Frontal cortex (tissue), 4 donors: Measurements from ENCODE around the gene ATXN2L. TPM values are rescaled to one million over a fixed set of nuclear protein-coding genes. Genes with fewer than 3 reads are reported as not detected.
"Not testable (repeated sequence)": the region's sequence is repeated elsewhere in the genome, so short reads cannot be mapped to it uniquely, and the experiment has no call there.

Source experiments
- DNase-seq, 2 donors: peaks; one replicate each; pipeline ENCODE4 v3.0.0; 2012; ENCODE audit warnings: low spot score in 2 of 2
- FAIRE-seq: peaks from 2 replicates; lab custom pipeline; 2012; peaks lifted over from hg19 to GRCh38; lab: Jason Lieb, UNC
- total RNA-seq: library from RNA; depleted of rRNA; stranded (reverse); fragments of >200 nt; gene quantifications from one replicate; pipeline ENCODE4 v1.2.3, GENCODE V29; 2014
- donor health status: control.
- donor health status: control.
- donor health status: control.

ATXN2L gene, protein sequence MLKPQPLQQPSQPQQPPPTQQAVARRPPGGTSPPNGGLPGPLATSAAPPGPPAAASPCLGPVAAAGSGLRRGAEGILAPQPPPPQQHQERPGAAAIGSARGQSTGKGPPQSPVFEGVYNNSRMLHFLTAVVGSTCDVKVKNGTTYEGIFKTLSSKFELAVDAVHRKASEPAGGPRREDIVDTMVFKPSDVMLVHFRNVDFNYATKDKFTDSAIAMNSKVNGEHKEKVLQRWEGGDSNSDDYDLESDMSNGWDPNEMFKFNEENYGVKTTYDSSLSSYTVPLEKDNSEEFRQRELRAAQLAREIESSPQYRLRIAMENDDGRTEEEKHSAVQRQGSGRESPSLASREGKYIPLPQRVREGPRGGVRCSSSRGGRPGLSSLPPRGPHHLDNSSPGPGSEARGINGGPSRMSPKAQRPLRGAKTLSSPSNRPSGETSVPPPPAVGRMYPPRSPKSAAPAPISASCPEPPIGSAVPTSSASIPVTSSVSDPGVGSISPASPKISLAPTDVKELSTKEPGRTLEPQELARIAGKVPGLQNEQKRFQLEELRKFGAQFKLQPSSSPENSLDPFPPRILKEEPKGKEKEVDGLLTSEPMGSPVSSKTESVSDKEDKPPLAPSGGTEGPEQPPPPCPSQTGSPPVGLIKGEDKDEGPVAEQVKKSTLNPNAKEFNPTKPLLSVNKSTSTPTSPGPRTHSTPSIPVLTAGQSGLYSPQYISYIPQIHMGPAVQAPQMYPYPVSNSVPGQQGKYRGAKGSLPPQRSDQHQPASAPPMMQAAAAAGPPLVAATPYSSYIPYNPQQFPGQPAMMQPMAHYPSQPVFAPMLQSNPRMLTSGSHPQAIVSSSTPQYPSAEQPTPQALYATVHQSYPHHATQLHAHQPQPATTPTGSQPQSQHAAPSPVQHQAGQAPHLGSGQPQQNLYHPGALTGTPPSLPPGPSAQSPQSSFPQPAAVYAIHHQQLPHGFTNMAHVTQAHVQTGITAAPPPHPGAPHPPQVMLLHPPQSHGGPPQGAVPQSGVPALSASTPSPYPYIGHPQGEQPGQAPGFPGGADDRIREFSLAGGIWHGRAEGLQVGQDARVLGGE
- total RNA-seq, result 18.3 TPM

DNA sequence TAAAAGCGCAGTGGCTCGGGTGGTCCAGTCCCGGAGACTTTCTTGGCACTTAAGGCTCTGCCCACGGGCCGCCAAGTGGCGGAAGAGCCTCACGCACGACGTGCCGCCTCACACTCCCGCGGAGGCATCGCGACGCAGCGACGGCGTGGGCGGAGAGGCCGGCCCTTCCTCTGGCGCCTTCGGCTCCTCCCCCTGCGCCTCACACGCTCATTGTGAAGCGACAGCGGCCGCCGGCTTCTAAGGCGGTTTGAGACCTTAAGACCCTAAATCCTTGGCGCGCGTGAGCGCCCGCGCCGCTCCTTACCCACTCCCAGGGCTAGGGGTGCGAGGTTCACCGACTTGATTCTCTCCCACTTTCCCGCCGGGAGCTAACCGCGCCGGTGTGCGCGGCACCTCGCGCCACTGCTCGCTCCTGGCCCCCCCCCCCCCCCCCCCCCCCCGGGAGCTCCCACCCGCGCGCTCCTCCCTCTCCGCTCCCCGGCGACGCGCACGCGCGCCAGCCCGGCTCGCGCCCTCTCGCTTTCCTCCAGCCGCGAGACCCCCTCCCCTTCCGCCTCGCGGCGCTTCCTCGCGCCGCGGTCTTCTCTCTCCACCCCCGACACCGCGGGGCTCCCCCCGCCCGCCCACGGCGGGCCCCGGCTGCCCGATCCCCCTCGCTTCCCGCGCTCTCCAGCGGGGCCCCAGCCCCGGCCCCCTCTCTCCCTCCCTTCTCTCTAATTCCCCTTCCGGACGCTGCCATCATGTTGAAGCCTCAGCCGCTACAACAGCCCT lies at the start of gene ATXN2L:
Gene ATXN2L, plus strand, starts transcription at position 480 of the 771 bp plus-strand sequence. Its CDS starts 261 bp downstream, at position 741.
- FAIRE-seq (no peak), DNase-seq (peak; percentile 87 to 91)

DNA sequence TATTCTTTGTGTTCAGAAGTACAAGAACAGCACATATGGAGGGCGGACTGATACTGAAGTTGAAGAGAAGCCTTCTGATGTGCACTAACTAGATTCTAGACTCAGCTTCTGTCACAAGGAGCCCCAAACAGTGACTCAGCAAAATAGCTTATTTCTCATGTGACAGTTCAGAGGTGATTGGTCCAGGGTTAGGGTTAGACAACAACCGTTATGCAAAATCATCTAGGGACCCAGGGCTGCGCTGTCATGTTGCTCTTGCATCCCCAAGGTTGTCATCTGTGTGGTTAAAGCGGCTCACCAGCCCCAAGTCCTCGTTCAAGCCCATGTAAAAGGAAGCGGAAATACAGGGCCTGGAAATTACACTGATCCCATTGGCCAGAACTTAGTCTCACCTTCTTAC lies 41.1 kb upstream of the ATXN2L start:
- not testable (repeated sequence) for DNase-seq

DNA sequence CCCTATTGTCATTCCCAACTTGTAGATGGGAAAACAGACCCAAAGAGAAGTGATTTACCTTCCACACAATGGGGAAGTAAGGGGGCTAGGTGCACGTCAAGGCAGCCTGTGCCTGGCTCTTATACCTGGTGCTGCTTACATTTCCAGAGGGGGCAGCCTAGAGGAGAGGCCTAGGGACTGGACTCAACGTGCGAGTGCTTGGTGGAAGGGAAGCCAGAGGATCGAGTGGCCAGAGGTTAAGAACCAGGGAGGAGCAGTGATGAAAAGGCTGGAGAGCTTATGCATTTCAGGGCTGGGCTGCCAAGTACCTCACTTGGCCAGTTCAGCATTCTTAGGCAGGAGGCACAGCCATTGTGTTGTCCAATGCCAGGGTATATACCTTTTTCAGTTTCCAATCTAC lies 40.4 kb upstream of the ATXN2L start:
- FAIRE-seq, DNase-seq: not testable (repeated sequence)

More for the DNA sequence above, 41.1 kb upstream of the ATXN2L start:
- FAIRE-seq, result not testable (repeated sequence)

DNA sequence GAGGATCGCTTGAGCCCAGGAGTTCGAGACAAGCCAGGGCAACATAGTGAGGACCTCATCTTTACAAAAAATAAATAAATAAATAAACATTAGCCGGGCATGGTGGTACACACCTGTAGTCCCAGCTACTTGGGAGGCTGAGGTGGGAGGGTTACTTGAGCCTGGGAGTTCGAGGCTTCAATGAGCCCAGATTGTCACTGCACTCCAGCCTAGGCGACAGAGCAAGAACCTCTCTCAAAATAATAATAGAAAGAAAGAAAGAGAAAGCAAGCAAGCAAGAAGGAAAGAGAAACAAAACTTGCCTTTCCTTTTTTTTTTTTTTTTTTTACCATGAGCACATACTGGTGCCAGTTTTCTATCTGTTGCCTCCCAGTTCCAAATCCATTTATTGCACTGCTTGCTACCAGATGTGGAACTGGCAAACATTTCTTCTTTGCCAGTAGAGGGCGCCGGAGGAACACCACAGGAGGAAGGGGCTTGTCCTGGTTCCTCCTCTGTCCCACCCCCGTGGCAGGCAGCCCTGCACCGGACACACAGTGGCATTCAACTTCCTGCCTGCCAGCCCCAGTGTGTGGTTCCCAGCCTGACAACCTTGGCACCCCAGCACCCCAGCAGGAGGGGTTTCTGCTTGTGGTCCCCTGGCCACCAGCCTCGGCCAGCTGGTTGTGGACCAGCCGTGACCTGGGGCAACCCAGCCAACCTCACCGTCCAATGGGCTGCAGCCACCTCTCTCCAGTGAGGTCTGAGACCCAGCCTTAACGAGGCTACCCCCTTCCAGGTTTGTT lies 20.4 kb upstream of the ATXN2L start:
- not testable (repeated sequence) for DNase-seq, FAIRE-seq

DNA sequence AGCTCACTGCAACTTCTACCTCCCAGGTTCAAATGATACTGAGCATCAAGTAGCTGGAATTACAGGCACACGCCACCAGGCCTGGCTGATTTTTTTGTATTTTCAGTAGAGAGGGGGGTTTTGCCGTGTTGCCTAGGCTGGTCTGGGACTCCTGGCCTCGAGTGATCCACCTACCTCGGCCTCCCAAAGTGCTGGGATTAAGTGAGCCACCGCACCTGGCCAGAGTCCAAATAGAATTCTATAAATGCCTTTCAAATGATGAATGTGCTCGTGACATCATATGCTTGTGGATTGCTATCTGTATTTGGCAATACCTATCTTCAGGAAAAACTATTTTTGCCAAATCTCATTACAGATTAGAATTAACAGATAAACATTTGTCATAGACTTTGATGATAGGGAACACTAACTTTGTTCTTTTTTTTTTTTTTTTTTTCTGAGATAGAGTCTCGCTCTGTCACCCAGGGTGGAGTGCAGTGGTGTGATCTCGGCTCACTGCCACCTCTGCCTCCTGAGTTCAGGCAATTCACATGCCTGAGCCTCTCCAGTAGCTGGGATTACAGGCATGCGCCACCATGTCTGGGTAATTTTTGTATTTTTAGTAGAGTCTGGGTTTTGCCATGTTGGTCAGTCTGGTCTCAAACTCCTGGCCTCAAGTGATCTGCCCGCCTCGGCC lies 15.2 kb upstream of the ATXN2L start:
- not testable (repeated sequence) for DNase-seq, FAIRE-seq

DNA sequence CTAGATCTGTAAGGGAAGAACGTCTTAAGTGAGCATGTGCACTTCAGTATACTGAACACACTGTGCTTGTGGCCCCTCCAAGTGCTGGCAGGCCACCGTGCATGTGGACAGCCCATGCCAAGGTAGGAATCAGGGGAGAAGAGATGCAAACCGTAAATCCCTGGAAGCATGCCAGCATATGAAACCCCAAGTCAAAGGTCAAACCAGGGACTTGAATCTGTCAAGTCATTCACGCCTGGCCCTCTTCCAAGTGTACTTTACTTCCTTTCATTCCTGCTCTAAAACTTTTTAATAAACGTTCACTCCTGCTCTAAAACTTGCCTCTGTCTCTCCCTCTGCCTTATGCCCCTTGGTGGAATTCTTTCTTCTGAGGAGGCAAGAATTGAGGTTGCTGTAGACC lies 2.8 kb upstream of the ATXN2L start:
- no peak for DNase-seq

DNA sequence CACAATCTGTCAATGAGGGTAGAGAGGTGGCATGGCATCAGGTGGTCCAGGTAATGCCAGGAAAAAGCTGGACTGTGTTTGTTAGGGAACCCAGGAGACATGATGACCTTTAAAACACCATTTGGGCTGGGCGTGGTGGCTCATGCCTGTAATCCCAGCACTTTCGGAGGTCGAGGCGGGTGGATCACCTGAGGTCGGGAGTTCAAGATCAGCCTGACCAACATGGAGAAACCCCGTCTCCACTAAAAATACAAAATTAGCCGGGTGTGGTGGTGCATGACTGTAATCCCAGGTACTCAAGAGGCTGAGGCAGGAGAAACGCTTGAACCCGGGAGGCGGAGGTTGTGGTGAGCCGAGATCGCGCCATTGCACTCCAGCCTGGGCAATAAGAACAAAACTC lies 2.3 kb upstream of the ATXN2L start:
- not testable (repeated sequence) for FAIRE-seq, DNase-seq

More for the DNA sequence above, 2.8 kb upstream of the ATXN2L start:
- no peak for FAIRE-seq

DNA sequence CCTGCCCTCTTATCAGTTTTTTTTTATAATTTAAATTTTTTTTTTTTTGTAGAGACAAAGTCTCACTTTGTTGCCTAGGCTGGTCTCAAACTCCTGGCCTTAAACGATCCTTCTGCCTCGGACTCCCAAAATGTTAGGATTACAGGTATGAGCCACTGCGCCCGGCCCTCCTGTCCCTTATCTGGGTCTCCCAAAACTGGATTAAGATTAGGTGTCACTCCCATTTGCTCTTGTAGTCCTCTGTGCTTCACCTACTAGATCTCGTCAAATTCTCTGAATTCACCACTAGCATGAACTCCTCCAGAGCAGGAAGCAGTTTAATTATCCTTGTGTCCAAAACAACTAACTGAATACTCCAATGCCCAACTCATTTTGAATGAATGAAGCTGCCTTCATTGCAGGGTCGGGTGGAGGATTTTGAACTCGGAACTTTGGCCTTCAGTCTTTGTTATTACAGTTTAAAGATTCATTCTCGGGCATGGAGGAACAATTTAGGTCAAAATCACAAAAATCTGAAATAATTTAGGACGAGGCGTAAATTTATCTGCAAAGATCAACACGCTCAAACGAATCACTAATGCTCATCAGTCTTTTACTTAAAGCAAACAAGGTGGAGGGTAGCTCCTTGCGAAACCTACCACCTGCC lies 802 bp upstream of the ATXN2L start:
- DNase-seq (no peak), FAIRE-seq (no peak)

DNA sequence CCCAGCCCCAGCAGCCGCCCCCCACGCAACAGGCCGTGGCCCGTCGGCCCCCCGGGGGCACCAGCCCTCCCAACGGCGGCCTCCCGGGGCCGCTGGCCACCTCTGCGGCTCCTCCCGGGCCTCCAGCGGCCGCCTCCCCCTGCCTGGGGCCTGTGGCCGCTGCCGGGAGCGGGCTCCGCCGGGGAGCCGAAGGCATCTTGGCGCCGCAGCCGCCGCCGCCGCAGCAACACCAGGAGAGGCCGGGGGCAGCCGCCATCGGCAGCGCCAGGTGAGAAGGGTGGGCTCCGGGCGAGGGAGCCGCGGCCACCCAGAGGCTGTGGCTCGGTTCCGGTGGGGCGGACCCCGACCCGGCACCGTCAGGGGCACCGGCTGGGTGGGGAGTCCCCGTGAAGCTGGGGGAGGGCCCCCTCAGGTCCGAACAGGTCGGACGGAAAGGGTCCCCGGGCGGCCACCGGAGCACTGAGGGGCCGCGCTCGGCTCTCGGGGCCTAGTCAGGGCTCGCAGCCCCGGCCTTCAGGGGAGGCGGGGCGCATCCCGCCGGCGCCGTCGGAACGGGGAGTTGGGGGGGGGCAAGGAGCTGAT lies 583 bp downstream of the ATXN2L start:
- DNase-seq (peak in 1 of 2 donors; percentile 40), FAIRE-seq (no peak)

DNA sequence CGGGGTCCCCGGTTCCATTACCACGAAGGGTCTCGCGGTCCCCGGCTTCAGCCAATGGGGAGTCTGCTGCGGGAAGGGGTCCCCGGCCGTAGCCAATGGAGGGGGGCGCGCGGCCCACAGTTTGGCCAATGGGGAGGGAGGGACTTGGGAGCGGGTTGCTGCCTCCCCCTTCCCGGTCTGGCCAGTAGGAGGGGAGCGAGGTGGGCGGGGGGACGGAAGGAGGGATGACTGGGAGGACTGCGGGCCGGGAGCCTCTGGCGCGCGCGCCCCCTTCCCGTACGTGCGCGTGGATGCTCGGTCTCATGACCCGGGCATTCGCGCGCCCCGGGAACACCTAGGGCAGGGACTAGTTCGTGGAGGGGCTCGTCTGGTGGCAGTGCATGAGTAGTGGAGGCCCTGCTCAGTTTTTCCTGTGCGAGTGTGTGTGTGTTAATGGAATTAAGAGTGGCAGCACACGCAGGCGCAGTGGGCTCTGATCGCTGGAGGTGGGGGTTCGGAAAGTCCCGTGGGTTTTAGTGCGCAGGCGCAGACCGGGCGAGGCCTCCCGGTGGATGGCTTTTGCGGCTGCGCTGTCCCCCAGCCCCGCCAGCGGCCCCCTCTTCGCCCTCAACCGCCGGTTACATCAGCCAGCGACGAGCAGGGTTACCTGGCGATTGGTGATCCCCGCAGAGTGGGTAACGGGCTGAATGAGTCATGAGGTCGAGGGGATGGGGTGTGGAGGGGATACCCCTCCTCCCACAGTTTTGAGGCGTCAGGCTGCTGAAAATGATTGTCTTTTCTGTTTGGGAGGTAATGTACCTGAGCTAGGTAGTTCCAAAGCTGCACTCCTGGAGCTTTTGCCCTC lies 1.3 kb downstream of the ATXN2L start:
- DNase-seq, result peak; percentile 95 to 96
- no peak for FAIRE-seq

DNA sequence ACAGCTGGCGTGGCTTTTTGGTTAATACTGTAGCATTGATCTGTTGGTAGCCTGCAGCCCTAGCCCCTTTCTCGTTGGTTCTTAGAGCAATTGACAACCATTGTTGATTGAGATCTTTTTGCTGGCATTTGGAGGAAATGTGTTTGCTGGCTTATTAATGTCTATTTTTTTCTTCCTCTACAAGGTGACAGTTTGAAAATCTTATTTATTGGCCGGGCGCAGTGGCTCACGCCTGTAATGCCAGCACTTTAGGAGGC lies 1.8 kb downstream of the ATXN2L start:
- DNase-seq, result no peak
- no peak for FAIRE-seq

DNA sequence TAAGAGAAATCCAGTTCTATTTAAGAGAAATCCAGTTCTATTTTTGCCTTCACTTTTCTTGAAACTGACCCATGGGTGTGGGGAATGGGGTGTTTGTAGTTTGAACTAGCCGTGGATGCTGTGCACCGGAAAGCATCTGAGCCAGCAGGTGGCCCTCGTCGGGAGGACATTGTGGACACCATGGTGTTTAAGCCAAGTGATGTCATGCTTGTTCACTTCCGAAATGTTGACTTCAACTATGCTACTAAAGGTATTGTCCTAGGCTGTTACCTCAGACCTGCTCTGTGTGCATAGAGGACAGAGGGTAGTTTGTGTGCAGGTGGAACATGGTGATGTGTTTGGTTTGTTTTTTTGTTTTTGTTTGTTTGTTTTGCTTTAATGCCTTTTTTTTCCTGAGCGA lies 3.3 kb downstream of the ATXN2L start:
- DNase-seq (no peak), FAIRE-seq (no peak)

DNA sequence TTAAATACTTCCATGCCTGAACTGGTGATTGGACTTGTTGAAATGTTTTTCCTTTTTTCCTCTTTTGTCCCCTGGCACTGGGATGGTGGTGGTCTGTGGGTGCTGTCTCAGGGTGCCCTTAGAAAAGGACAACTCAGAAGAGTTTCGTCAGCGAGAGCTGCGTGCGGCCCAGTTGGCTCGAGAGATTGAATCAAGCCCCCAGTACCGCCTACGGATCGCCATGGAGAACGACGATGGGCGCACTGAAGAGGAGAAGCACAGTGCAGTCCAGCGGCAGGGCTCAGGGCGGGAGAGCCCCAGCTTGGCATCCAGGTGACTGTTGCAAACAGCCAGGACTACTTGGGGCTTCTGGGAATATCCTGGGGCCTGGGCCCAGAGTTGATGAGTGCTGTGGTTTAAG lies 6.9 kb downstream of the ATXN2L start:
- DNase-seq (no peak), FAIRE-seq (no peak)

DNA sequence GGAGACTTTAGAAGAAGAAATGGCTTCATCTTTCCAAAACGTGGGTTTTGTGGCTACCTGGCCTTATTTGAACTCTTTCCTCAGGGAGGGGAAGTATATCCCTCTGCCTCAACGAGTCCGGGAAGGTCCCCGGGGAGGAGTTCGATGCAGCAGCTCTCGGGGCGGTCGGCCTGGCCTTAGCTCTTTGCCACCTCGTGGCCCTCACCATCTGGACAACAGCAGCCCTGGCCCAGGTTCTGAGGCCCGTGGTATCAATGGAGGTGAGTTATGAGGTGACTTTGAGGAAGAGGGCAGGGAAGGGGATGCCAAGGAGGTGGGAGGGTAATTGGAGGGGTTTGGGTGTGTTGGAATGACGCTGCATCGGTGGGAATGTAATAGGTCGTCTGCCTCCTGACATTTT lies 7.7 kb downstream of the ATXN2L start:
- DNase-seq (no peak), FAIRE-seq (no peak)

DNA sequence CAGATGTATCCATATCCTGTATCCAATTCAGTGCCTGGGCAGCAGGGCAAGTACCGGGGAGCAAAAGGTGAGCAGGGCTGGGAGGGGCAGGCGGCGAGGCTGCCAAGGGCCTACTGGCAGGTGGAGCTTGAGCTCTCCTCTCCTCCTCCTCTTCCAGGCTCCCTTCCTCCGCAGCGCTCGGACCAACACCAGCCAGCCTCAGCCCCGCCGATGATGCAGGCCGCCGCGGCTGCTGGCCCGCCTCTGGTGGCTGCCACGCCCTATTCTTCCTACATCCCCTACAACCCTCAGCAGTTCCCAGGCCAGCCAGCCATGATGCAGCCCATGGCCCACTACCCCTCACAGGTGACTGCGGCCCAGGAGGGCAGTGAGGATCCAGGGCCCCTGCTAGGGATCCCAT lies 11.6 kb downstream of the ATXN2L start:
- DNase-seq (no peak), FAIRE-seq (no peak)

DNA sequence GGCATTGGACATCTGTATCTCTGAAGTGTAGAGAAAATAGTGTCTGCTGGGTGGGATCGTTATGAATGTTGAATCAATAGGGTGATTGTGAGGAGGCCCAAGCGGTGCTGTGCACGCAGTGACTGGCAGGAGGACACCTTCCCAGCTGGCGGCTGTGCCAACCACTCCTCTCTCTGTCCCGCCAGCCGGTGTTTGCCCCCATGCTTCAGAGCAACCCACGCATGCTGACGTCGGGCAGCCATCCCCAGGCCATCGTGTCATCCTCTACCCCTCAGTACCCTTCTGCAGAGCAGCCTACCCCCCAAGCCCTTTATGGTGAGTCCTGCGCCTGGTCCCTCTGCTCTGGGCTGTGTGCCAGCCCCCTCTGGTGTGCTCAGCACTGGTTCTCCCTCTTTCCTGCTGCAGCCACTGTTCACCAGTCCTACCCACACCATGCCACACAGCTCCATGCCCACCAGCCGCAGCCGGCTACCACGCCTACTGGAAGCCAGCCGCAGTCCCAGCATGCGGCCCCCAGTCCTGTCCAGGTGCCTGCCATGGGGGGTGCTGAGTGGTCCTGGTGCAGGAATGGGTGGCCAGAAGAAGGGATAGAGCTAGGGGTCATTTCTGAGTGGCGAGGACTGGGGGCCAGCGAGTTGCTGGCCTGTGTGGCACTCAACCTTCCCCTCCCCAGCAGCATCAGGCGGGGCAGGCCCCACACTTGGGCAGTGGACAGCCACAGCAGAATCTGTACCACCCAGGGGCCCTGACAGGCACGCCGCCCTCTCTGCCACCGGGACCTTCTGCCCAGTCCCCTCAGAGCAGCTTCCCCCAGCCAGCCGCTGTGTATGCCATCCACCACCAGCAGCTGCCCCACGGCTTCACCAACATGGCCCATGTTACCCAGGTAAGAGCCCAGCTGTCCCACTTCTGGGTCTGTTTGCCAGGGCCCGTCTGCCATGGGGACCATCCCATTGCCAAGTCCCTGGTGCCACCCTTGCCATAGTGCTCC lies 12.4 kb downstream of the ATXN2L start:
- no peak for FAIRE-seq
- DNase-seq, result no peak
